ENCODE results near the gene PRUNE2. TPM values are rescaled to one million over a fixed set of nuclear protein-coding genes. Genes with fewer than 3 reads are reported as not detected.

Gene PRUNE2
- polyA plus RNA-seq, 1 of the 3 experiments (the other 2 are of a cell fraction) = 13.0 TPM

- H3F3A ChIP-seq (replicated peaks; ENCODE audit: insufficient read depth) = no peaks in the 10 kb centered on the region
- H2AFZ ChIP-seq (ENCODE audit: low read depth) = no peak within 1 kb of the TSS
- no peaks in the 10 kb centered on the region for H3K4me1 ChIP-seq (ENCODE audit: control insufficient read depth in 1 of 2, insufficient read depth in 2 of 2, low read depth in 1 of 2, low read length in 1 of 2)
- no peak within 1 kb of the TSS for H3K9ac ChIP-seq
- H3K27me3 ChIP-seq (ENCODE audit: insufficient read depth) = peaks cover 38% of the 10 kb centered on the region
- H3K27ac ChIP-seq (ENCODE audit: low read depth in 2 of 2, low read length in 1 of 2) = no peak within 1 kb of the TSS
- no peaks in the 10 kb centered on the region for H3K9me2 ChIP-seq
- CTCF ChIA-PET = no interaction called here
- no peaks in the 10 kb centered on the region for H3K36me3 ChIP-seq (replicated peaks in 1 of 2; ENCODE audit: control insufficient read depth in 1 of 2, insufficient read depth in 2 of 2, low read length in 1 of 2)
- WGBS (ENCODE audit: low lambda C conversion rate) = 11% methylated on average over 4 of the region's 4 CpGs
- no peaks in the 10 kb centered on the region for H4K20me1 ChIP-seq (ENCODE audit: insufficient read depth)
- POLR2A ChIA-PET = no interaction called here
- no peaks in the 10 kb centered on the region for H3K79me2 ChIP-seq (ENCODE audit: insufficient read depth)
- no peak for DNase-seq
- TF ChIP-seq FOXM1 (IDR thresholded peaks at IDR 0.05; ENCODE audit: low read depth) (no peak), SMC3 (IDR thresholded peaks at IDR 0.05; ENCODE audit: low read depth, low read length) (no peak), TAF1 (IDR thresholded peaks at IDR 0.05; ENCODE audit: borderline replicate concordance, low read depth, low read length) (no peak), MAX (IDR thresholded peaks at IDR 0.05; ENCODE audit: low read depth) (no peak), RXRA (IDR thresholded peaks at IDR 0.05; ENCODE audit: borderline replicate concordance, low read depth) (no peak), USF2 (IDR thresholded peaks at IDR 0.05; ENCODE audit: borderline replicate concordance, low read depth, low read length) (no peak), YY1 (IDR thresholded peaks at IDR 0.05; ENCODE audit: low read depth) (no peak), FOSL2 (IDR thresholded peaks at IDR 0.05; ENCODE audit: borderline replicate concordance, low read depth) (no peak), MEF2A (IDR thresholded peaks at IDR 0.05; ENCODE audit: borderline replicate concordance, low read depth) (no peak), FOXJ3 (CRISPR knock-in tag; IDR thresholded peaks at IDR 0.05) (no peak), USF1 (IDR thresholded peaks at IDR 0.05; ENCODE audit: borderline replicate concordance, low read depth) (no peak)
- H3K9me3 ChIP-seq = no peaks in the 10 kb centered on the region
- H3K4me3 ChIP-seq (ENCODE audit: low read depth in 2 of 2, low read length in 1 of 2) = no peak within 1 kb of the TSS
- H3K4me2 ChIP-seq = no peak within 1 kb of the TSS
Observed at GRCh38 chr9:76764138-76764537, 141.8 kb downstream of the PRUNE2 start, which contains the start of gene PCA3. TSS of gene PCA3 (plus strand) at chr9:76764438.

GRCh38 chr9:76761448-76761847 is 144.5 kb downstream of the PRUNE2 start:
- Histone ChIP-seq H3K9me3 (no peaks in the 10 kb centered on the region), H3K79me2 (ENCODE audit: insufficient read depth) (no peaks in the 10 kb centered on the region), H3K4me3 (ENCODE audit: low read depth in 2 of 2, low read length in 1 of 2) (no peak overlapping the region), H3F3A (replicated peaks; ENCODE audit: insufficient read depth) (no peaks in the 10 kb centered on the region), H3K27ac (ENCODE audit: low read depth in 2 of 2, low read length in 1 of 2) (no peak overlapping the region), H3K9me2 (no peaks in the 10 kb centered on the region), H3K36me3 (replicated peaks in 1 of 2; ENCODE audit: control insufficient read depth in 1 of 2, insufficient read depth in 2 of 2, low read length in 1 of 2) (no peaks in the 10 kb centered on the region), H3K27me3 (ENCODE audit: insufficient read depth) (peaks cover 25% of the 10 kb centered on the region), H3K4me1 (ENCODE audit: control insufficient read depth in 1 of 2, insufficient read depth in 2 of 2, low read depth in 1 of 2, low read length in 1 of 2) (no peaks in the 10 kb centered on the region), H4K20me1 (ENCODE audit: insufficient read depth) (no peaks in the 10 kb centered on the region), H3K4me2 (no peak overlapping the region), H2AFZ (ENCODE audit: low read depth) (no peak overlapping the region), H3K9ac (no peak overlapping the region)
- WGBS (ENCODE audit: low lambda C conversion rate) = 3% methylated on average over 1 of the region's 1 CpG
- POLR2A ChIA-PET = no interaction called here
- no peak for TF ChIP-seq TAF1 (IDR thresholded peaks at IDR 0.05; ENCODE audit: borderline replicate concordance, low read depth, low read length)
- TF ChIP-seq SMC3 (IDR thresholded peaks at IDR 0.05; ENCODE audit: low read depth, low read length) = 0 out of 2 replicates have a peak, but pooled peaks have one; percentile 7
- peak; percentile 64 for TF ChIP-seq CTCF (IDR thresholded peaks at IDR 0.05)
- DNase-seq = no peak
- CTCF ChIA-PET = no interaction called here
